ENCODE results near the gene LILRB4. TPM values are rescaled to one million over a fixed set of nuclear protein-coding genes. Genes with fewer than 3 reads are reported as not detected.
"Not testable (repeated sequence)": the region's sequence is repeated elsewhere in the genome, so short reads cannot be mapped to it uniquely, and the experiment has no call there.

LILRB4 gene
- polyA plus RNA-seq (2013, experiment 1 of 2; ENCODE audit: insufficient read length) = not detected
- polyA plus RNA-seq (2013, experiment 2 of 2; ENCODE audit: insufficient read length) = 0.11 TPM

DNA sequence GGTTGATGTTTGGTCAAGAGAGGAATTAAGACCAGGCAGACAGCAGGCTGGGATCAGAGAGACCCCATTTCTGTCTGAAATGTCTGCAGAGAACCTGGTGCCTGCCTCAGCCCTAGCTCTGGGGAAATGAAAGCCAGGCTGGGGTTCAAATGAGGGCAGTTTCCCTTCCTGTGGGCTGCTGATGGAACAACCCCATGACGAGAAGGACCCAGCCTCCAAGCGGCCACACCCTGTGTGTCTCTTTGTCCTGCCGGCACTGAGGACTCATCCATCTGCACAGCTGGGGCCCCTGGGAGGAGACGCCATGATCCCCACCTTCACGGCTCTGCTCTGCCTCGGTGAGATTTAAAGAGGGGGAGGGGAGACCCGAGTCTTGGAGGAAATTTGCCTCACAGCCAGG, at the start of gene LILRB4:
LILRB4 (plus strand) TSS at position 256 of the 400 bp plus-strand sequence; CDS start at position 305, 49 bp downstream.
- no peak for DNase-seq

DNA sequence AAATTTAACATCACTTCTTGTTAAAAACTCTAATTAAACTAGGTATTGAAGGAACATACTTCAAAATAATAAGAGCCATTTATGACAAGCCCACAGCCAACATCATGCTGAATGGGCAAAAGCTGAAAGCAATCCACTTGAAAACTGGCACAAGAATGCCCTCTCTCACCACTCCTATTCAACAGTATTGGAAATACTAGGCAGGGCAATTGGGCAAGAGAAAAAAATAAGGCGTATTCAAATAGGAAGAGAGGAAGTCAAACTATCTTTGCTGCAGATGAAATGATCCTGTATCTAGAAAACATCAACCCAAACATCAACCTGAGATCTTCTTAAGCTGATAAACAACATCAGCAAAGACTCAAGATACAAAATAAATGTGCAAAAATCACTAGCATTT, 48.1 kb upstream of the LILRB4 start:
- DNase-seq = no peak

GRCh38 chr19:54616057-54616456, 46.7 kb upstream of the LILRB4 start:
- no peak for DNase-seq

GRCh38 chr19:54616821-54617560, 45.8 kb upstream of the LILRB4 start:
- no peak for DNase-seq

DNA sequence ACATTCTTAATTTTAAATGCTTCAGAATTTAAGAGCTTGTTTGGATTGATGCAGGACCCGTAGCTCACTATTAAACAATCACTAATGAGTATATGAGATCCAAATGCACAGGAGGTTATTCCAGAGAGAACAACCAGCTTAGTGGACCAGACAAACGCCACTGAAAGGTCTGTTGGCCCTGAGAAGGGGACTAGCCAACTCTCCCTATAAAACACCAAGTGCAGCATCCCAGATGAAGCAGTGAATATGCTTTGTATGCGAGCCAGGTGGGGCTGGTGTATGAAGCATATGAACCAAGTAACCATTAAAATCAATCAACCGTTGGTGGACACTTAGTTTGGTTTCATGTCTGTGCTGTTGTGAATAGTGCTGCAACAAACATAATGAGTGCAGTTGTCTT, 42.3 kb upstream of the LILRB4 start:
- DNase-seq = no peak

GRCh38 chr19:54622431-54622830, 40.4 kb upstream of the LILRB4 start:
- DNase-seq = no peak

DNA sequence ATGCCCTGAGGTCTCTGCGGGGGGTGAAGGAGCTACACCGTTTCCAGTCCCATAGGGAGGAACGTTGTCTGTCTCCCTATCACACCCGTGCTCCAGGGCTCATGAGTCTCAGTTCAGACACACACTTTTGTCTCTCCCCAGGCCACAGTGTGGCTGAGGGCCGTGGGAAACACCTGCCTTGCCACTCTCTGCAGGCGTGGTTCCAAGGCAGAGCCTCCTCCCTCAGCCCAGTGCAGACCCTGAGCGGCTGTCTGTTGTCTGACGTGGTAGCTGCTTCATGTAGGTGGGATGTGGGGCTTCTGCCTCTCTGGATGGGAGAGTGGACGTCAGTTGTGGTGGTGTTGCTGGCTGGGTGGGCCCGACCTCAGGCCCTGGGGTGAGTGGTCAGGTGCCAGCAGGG, 38.6 kb upstream of the LILRB4 start:
- not testable (repeated sequence) for DNase-seq

DNA sequence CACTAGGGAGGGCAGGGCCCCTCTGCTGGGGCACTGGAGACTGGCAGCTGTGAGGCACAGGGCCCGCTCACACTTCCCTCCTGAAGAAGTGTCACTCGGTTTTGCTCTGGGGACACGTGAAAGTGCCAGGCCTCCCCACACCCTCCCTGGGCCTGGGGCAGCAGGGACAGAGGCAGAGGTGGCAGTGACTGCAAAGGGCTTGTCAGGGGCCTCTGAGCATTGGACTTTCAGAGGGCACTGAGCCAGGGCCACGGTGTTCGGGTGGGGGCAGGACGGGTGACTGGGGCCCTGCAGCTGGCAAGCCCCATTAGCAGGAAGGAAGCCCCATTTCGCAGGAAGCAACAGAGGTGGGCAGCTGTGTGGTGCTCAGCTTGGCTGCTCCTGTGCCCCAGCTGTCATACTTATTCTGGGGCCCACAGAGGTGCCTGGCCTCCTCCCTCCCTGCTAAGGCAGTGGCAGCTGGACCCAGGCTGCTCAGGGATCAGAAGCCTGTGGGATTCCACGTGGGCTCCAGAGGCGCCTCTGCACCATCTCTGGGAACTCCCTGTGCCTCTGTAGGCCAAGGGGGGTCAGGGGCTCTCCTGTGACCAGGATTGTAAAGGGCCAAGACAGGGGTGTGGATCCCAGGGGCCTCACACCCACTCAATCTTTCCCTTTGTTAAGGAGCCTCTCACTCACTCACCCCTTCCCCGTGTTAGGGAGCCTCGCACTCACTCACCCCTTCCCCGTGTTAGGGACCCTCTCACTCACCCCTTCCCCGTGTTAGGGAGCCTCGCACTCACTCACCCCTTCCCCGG, 37.7 kb upstream of the LILRB4 start:
- not testable (repeated sequence) for DNase-seq

DNA sequence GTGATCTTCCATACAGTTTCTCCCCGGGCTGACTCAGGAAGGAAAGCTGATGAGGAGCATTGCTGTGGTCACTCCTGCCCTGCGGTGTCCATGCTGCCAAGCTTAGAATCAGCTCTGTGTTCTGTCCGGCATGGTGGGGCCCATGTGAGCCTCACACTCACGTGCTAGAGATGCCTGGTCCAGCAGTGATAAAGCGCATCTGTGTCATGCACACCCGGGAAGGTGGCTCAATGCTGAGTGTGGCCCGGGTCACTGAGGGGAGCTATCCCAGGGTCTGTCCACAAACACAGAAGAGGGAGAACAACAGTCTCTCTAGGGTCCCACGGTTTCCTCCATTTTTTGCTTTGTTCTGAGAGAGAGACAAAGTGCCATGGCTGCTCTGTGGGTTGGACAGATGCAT, 36.0 kb upstream of the LILRB4 start:
- DNase-seq = no peak

DNA sequence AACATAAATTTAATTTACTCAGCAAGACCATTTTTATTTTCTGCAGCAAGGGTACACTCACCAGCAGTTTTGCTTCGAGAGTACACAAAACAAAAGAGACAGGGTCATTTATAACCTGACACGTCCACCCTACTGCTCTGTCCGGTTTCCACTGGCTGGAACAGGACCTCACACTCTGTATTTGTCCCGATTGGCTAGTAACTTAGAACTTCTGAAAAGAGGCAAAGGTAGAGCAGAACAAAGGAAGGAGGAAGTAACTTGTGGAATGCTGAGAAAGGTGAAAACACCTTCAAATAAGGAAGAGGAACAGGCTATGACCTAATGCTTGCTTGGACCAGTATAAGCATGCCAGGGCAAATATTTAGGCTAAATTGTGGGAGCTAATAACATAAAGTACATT, 34.9 kb upstream of the LILRB4 start:
- DNase-seq = not testable (repeated sequence)

DNA sequence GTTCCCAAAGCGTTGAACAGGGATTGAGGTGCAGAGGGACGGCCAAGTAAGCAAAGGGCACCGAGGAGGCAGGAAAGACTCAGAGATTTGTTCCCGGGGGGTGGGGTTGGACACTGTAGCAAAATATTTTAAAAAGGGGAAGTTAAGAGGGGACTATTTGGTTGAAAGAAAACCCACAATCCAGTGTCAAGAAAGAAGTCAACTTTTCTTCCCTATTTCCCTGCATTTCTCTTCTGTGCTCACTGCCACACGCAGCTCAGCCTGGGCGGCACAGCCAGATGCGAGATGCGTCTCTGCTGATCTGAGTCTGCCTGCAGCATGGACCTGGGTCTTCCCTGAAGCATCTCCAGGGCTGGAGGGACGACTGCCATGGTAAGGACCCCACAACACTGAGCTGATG, 32.5 kb upstream of the LILRB4 start, which contains the start of gene LILRB1:
LILRB1 (plus strand) TSS at position 223 of the 400 bp plus-strand sequence. CDS start 590 bp downstream, outside the sequence.
- not testable (repeated sequence) for DNase-seq

DNA sequence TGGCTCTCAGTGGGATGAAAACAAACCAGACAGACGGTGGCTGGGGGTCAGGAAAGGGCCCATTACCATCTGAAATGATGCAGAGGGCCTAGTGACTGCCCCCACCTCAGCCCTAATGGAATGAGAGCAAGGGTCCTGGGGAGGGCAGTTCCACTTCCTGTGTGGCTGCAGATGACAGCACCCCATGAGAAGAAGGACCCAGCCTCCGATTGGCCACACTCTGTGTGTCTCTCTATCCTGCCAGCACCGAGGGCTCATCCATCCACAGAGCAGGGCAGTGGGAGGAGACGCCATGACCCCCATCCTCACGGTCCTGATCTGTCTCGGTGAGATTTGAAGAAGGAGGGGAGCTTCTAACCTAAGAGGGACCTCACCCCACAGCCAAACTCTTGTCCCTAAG, 32.0 kb upstream of the LILRB4 start:
- DNase-seq = no peak

DNA sequence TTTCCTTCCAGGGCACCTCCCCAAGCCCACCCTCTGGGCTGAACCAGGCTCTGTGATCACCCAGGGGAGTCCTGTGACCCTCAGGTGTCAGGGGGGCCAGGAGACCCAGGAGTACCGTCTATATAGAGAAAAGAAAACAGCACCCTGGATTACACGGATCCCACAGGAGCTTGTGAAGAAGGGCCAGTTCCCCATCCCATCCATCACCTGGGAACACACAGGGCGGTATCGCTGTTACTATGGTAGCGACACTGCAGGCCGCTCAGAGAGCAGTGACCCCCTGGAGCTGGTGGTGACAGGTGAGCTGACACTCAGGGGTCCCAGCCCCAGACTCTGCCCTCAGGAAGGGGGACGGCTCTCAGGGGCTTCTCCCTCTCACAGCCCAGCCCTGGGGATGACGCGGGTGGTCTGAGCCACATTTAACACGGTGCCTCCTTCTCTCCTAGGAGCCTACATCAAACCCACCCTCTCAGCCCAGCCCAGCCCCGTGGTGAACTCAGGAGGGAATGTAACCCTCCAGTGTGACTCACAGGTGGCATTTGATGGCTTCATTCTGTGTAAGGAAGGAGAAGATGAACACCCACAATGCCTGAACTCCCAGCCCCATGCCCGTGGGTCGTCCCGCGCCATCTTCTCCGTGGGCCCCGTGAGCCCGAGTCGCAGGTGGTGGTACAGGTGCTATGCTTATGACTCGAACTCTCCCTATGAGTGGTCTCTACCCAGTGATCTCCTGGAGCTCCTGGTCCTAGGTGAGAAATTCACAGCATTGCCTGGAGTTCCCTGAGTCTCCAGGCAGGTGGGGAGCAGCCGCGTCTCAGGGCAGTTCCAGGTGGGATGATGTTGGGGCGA, 31.1 kb upstream of the LILRB4 start:
- DNase-seq = not testable (repeated sequence)

DNA sequence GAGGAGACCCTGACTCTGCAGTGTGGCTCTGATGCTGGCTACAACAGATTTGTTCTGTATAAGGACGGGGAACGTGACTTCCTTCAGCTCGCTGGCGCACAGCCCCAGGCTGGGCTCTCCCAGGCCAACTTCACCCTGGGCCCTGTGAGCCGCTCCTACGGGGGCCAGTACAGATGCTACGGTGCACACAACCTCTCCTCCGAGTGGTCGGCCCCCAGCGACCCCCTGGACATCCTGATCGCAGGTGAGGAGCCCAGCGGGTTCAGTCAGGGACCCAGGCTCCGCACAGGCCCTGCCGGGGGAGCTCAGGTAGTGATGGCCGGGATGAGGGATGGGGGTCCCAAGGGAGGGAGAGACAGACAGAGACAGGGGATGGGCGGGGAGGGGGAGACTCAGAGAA, 30.3 kb upstream of the LILRB4 start:
- DNase-seq = not testable (repeated sequence)

DNA sequence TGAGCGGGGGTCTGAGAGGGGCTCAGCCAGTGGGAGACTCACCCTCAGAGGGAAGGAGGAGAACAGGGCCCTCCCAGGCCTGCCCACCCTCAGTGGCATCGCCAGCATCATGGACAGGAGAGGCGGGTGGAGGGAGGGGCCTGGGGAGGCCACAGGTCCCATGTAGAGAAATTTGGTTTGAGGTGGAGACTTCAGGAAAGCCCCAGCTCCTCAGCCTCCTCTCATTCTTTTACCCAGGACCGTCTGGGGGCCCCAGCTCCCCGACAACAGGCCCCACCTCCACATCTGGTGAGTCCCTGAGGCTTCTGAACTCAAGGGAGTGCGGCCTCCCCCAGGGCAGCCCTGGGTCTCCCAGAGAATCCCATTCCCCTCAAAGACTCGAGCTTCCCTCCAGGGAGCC, 29.4 kb upstream of the LILRB4 start:
- no peak for DNase-seq

GRCh38 chr19:54636081-54636480, 26.7 kb upstream of the LILRB4 start:
- not testable (repeated sequence) for DNase-seq

DNA sequence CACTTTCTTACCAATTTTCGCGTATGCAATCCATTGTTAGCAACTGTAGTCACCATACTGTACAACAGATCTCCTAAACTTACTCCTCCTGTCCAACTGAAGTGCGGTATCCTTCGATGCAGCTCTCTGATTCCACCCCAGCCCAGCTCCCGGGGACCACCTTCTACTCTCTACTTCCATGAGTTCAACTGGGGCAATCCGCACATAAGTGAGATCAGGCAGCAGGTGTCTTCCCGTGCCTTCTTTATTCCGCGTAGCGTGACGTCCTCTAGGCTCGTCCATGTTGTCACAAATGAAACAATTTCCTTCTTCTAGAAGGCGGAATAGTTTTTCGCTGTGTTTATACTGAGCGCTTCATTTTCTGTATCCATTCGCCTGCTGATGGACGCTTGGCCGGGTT, 24.1 kb upstream of the LILRB4 start:
- DNase-seq = no peak

DNA sequence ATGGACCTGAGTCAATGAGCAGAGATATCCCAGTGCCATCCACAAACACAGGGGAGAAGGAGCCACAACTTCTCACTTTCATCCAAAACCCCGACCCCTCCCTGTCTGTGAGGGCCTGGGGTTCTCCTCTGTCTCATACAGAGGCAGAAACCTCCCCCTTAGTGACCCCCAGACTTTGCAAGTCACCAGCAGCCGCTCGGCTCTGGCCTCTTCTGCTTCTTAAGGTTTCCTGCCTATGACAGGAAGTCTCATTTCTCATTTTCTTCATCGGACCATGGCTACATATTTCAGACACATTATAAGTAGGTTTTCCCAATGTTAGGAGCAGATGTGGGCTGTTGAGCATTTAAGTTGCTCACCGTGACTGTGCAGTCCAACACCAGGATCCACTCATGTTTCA, 19.8 kb upstream of the LILRB4 start:
- not testable (repeated sequence) for DNase-seq

- not testable (repeated sequence) for DNase-seq
Observed at GRCh38 chr19:54643583-54643982, 19.2 kb upstream of the LILRB4 start.

- DNase-seq = no peak
Observed at GRCh38 chr19:54644056-54644455, 18.7 kb upstream of the LILRB4 start.

DNA sequence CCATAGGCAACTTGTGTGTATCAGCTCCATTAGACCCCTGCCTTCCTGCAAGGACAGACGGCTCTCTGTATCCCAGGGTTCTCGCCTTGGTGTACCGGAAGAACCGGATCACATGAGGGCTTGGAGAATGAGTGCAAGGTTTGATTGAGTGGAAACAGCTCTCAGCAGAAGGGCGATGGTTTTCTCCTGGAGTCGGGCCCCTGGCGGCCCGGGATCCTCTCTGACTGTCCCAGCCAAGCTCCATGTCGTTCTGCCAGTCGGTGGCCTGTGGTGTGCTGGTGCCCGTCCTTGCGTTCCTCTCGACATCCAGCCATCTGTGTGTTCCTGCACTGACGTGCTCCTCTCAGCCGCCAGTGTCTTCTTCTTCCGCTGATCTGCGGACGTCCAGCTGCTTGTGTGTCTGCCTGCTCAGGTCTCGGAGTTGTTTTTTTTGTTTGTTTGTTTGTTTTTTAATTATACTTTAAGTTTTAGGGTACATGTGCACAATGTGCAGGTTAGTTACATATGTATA, 16.4 kb upstream of the LILRB4 start:
- DNase-seq = no peak

- no peak for DNase-seq
Observed at GRCh38 chr19:54648129-54648528, 14.7 kb upstream of the LILRB4 start.

Measured in fibroblast of skin of abdomen (primary cell).